Liver (tissue), 9 donors: ENCODE data around the gene DPM3. TPM values are rescaled to one million over a fixed set of nuclear protein-coding genes. Genes with fewer than 3 reads are reported as not detected.

Source experiments
- DNase-seq: peaks from one replicate; pipeline ENCODE4 v3.0.0-alpha.2; 2017; ENCODE audit warnings: low spot score
- H3K27ac ChIP-seq, 2 donors: one replicate each; pipeline ENCODE4 v1.7.0; 2013; ENCODE audit warnings: inconsistent platforms in 2 of 2, low read length in 2 of 2, control low read depth in 1 of 2, low read depth in 1 of 2, mild to moderate bottlenecking in 1 of 2
- H3K27me3 ChIP-seq, 4 donors: one replicate each; pipeline versions ENCODE4 v1.6.1 to v1.7.0; 2013; ENCODE audit warnings: low read length in 3 of 4, inconsistent platforms in 1 of 4, mild to moderate bottlenecking in 1 of 4, moderate library complexity in 1 of 4; ENCODE audit not compliant: control insufficient read depth in 4 of 4, insufficient read depth in 4 of 4
- H3K36me3 ChIP-seq, 4 donors: one replicate each; pipeline versions ENCODE4 v1.6.1 to v1.7.0; 2013; ENCODE audit warnings: low read length in 3 of 4, mild to moderate bottlenecking in 3 of 4, low read depth in 1 of 4, moderate library complexity in 1 of 4; ENCODE audit not compliant: control insufficient read depth in 4 of 4, insufficient read depth in 3 of 4
- H3K4me1 ChIP-seq, 4 donors: one replicate each; pipeline versions ENCODE4 v1.6.1 to v1.7.0; 2013; ENCODE audit warnings: low read length in 3 of 4, mild to moderate bottlenecking in 3 of 4, moderate library complexity in 1 of 4; ENCODE audit not compliant: control insufficient read depth in 4 of 4, insufficient read depth in 4 of 4
- H3K4me3 ChIP-seq, 3 donors: one replicate each; pipeline versions ENCODE4 v1.6.1 to v1.7.0; 2013; ENCODE audit warnings: low read length in 3 of 3, control low read depth in 1 of 3, low read depth in 1 of 3, mild to moderate bottlenecking in 1 of 3
- H3K9ac ChIP-seq, 2 donors: one replicate each; pipeline ENCODE4 v1.7.0; 2013; ENCODE audit warnings: low read length in 2 of 2, mild to moderate bottlenecking in 2 of 2, moderate library complexity in 2 of 2, control low read depth in 1 of 2, low read depth in 1 of 2
- H3K9me3 ChIP-seq, 4 donors: one replicate each; pipeline versions ENCODE4 v1.6.1 to v1.7.0; 2013; ENCODE audit warnings: low read length in 3 of 4; ENCODE audit not compliant: control insufficient read depth in 4 of 4
- EGR1 ChIP-seq, 2 donors: IDR thresholded peaks; 2 replicates each; pipeline ENCODE4 v1.6.1; 2016 to 2018; ENCODE audit warnings: antibody characterized with exemption in 2 of 2, low read depth in 2 of 2
- FOXA1 ChIP-seq: IDR thresholded peaks from 2 replicates; pipeline ENCODE4 v1.6.1; 2016; ENCODE audit warnings: antibody characterized with exemption
- FOXA2 ChIP-seq: IDR thresholded peaks from 2 replicates; pipeline ENCODE4 v1.6.1; 2016; ENCODE audit warnings: antibody characterized with exemption
- GABPA ChIP-seq, 2 donors: IDR thresholded peaks in 1 of 2; conservative IDR thresholded peaks in 1 of 2; 2 replicates each; pipeline ENCODE4 v1.6.1; 2016; ENCODE audit warnings: antibody characterized with exemption in 2 of 2, mild to moderate bottlenecking in 1 of 2, moderate library complexity in 1 of 2
- HNF4A ChIP-seq, 2 donors: conservative IDR thresholded peaks; 2 replicates each; pipeline ENCODE4 v1.6.1; 2016; ENCODE audit warnings: antibody characterized with exemption in 2 of 2, mild to moderate bottlenecking in 2 of 2
- HNF4G ChIP-seq: IDR thresholded peaks from 2 replicates; pipeline ENCODE4 v1.6.1; 2016; ENCODE audit warnings: antibody characterized with exemption
- JUND ChIP-seq, 2 donors: IDR thresholded peaks; 2 replicates each; pipeline ENCODE4 v1.6.1; 2016; ENCODE audit warnings: antibody characterized with exemption in 2 of 2
- NR2F2 ChIP-seq: IDR thresholded peaks from 2 replicates; pipeline ENCODE4 v1.6.1; 2016; ENCODE audit warnings: antibody characterized with exemption
- RAD21 ChIP-seq, 2 donors: IDR thresholded peaks; 2 replicates each; pipeline ENCODE4 v1.6.1; 2016; ENCODE audit warnings: antibody characterized with exemption in 2 of 2, mild to moderate bottlenecking in 2 of 2
- RXRA ChIP-seq, 2 donors: IDR thresholded peaks; 2 replicates each; pipeline ENCODE4 v1.6.1; 2017 to 2018; ENCODE audit warnings: antibody characterized with exemption in 2 of 2, mild to moderate bottlenecking in 1 of 2
- SP1 ChIP-seq: IDR thresholded peaks from 2 replicates; pipeline ENCODE4 v1.6.1; 2018; ENCODE audit warnings: antibody characterized with exemption, mild to moderate bottlenecking
- TAF1 ChIP-seq: conservative IDR thresholded peaks from 2 replicates; pipeline ENCODE4 v1.6.1; 2016; ENCODE audit warnings: antibody characterized with exemption, mild to moderate bottlenecking
- YY1 ChIP-seq: IDR thresholded peaks from 2 replicates; pipeline ENCODE4 v1.6.1; 2016; ENCODE audit warnings: antibody characterized with exemption, mild to moderate bottlenecking
- WGBS: extraction: QIAGEN DNeasy Blood & Tissue Kit; methylation state at CpG from one replicate; pipeline ENCODE4 v1.1.7; 2013; 5-methylcytosine and 5-hydroxymethylcytosine counted together
- polyA plus RNA-seq, 2 donors: library from polyadenylated mRNA; stranded (reverse) in 1 of 2; unstranded in 1 of 2; fragments of 200-250 nt in 1 of 2; fragments of >200 nt in 1 of 2; fragmentation: Nextera tagmentation in 1 of 2; extraction: Ambion mirVana in 1 of 2; gene quantifications; one replicate each; pipeline versions ENCODE4 v1.2.1 to v1.2.3, GENCODE V29; 2013 to 2015
- total RNA-seq, 2 donors: library from RNA; depleted of rRNA; stranded (reverse); fragments of >200 nt; gene quantifications; one replicate each; pipeline ENCODE4 v1.2.3, GENCODE V29; 2014
- TF ChIP-seq, protein P1 (sequence below): IDR thresholded peaks from 2 replicates; pipeline ENCODE4 v1.6.1; 2016; ENCODE audit warnings: antibody characterized with exemption, mild to moderate bottlenecking
- TF ChIP-seq, protein P2 (sequence below): fragments of 150-350 bp; IDR thresholded peaks from 2 replicates; pipeline ENCODE4 v1.5.1; 2017; ENCODE audit warnings: improper control_type of control experiment, low read depth, low read length; ENCODE audit not compliant: missing input control
- TF ChIP-seq, protein P3 (sequence below): IDR thresholded peaks from 2 replicates; pipeline ENCODE4 v1.6.1; 2016; ENCODE audit warnings: antibody characterized with exemption
- TF ChIP-seq, protein P4 (sequence below): IDR thresholded peaks from 2 replicates; pipeline ENCODE4 v1.6.1; 2016; ENCODE audit warnings: antibody characterized with exemption
- TF ChIP-seq, protein P5 (sequence below): IDR thresholded peaks from 2 replicates; pipeline ENCODE4 v1.6.1; 2016; ENCODE audit warnings: antibody characterized with exemption
- donor health status: healthy.
- donor health status: healthy.
- donor health status: healthy.
- donor health status: healthy.
- donor health status: healthy.

Gene DPM3
- total and polyA plus RNA-seq, 4 donors, result 27.3 to 134 (median 69.1) TPM

DNA sequence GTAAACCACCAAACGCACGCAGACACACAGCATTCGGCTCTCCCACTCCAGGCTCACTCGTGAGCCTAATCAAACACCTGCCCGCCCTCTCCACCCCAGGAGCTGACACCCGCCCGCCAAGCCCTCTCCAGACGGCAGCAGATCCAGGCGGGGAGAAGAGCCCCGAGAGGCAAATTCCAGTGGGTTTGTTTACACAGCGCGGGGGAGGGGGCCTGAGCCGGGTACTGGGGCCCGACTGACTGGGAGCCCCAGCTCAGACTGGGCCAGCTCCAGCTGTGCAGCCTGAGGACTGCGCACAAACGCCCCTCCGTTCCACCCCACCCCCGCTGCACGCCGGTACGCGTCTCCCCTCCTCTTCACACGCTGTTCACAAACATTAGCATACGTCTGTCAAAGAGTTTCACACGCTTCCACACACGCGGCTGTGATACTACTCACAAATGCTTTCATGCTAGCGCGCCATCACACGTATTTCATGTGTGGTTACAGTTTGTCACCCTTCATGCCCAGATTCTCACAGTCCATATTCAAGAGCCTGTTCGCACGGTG lies 13.7 kb downstream of the DPM3 start:
- Histone ChIP-seq H3K9ac (peak overlapping the region; percentile 90 to 93), H3K27ac (peak overlapping the region; percentile 99 to 100), H3K4me1 (peaks cover 3 to 31% (median 18%) of the 10 kb centered on the region in 4 donors), H3K27me3 (no peaks in the 10 kb centered on the region), H3K36me3 (peaks cover 0 to 10% (median 9%) of the 10 kb centered on the region in 4 donors), H3K9me3 (no peaks in the 10 kb centered on the region), H3K4me3 (peak overlapping the region; percentile 62 to 93 (median 84))
- no peak for TF ChIP-seq HNF4G
- TF ChIP-seq, protein P1, sequence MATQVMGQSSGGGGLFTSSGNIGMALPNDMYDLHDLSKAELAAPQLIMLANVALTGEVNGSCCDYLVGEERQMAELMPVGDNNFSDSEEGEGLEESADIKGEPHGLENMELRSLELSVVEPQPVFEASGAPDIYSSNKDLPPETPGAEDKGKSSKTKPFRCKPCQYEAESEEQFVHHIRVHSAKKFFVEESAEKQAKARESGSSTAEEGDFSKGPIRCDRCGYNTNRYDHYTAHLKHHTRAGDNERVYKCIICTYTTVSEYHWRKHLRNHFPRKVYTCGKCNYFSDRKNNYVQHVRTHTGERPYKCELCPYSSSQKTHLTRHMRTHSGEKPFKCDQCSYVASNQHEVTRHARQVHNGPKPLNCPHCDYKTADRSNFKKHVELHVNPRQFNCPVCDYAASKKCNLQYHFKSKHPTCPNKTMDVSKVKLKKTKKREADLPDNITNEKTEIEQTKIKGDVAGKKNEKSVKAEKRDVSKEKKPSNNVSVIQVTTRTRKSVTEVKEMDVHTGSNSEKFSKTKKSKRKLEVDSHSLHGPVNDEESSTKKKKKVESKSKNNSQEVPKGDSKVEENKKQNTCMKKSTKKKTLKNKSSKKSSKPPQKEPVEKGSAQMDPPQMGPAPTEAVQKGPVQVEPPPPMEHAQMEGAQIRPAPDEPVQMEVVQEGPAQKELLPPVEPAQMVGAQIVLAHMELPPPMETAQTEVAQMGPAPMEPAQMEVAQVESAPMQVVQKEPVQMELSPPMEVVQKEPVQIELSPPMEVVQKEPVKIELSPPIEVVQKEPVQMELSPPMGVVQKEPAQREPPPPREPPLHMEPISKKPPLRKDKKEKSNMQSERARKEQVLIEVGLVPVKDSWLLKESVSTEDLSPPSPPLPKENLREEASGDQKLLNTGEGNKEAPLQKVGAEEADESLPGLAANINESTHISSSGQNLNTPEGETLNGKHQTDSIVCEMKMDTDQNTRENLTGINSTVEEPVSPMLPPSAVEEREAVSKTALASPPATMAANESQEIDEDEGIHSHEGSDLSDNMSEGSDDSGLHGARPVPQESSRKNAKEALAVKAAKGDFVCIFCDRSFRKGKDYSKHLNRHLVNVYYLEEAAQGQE, result peak; percentile 5
- 2% methylated on average over 32 of the region's 32 CpGs for WGBS
- no peak for DNase-seq

DNA sequence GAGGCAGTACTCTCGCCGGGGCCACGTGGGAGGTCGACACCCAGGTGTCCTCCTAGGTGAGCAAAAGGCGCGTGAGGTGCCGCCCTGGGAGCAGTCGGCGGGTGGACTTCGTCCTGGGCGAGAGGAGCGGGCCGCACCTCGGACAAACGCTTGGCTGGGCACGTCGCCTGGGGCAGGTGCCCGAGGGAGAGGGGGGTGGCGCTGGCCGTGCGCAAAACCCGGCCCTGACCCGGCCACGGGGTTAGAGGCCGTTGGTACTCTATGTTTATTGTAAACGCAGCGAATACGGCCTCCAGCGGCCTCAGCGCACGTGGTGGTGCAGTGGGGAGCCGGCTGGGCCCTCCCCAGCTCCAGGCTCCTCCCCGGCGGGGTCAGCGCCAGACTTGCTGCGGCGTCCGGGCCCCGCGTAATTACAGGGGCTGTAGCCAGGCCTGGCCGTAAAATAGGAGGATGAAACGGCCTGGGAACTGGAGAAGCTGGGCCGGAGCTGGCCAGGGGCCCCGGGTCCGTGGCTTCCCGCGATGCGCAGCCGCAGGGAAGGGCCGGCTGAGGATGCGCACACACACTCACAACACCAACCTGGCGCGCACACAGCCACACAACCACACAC lies 14.3 kb downstream of the DPM3 start:
- Histone ChIP-seq H3K27ac (peak overlapping the region; percentile 99 to 100), H3K9ac (peak overlapping the region; percentile 90 to 96), H3K27me3 (no peaks in the 10 kb centered on the region), H3K4me1 (peaks cover 3 to 25% (median 15%) of the 10 kb centered on the region in 4 donors), H3K9me3 (no peaks in the 10 kb centered on the region), H3K4me3 (peak overlapping the region; percentile 62 to 93 (median 84)), H3K36me3 (peaks cover 0 to 8% (median 3%) of the 10 kb centered on the region in 4 donors)
- no peak for TF ChIP-seq TAF1
- TF ChIP-seq FOXA2, result peak; percentile 58
- peak in 1 of 2 donors; percentile 11 for TF ChIP-seq EGR1 (IDR thresholded peaks at IDR 0.05; ENCODE audit: low read depth in 2 of 2)
- TF ChIP-seq RXRA (IDR thresholded peaks at IDR 0.05), result peak; percentile 94 to 97
- peak in 1 of 2 donors; percentile 35 for TF ChIP-seq GABPA (IDR thresholded peaks at IDR 0.05 in 1 of 2, conservative IDR thresholded peaks at IDR 0.05 in 1 of 2)
- TF ChIP-seq YY1, result peak; percentile 50
- TF ChIP-seq, protein P2, sequence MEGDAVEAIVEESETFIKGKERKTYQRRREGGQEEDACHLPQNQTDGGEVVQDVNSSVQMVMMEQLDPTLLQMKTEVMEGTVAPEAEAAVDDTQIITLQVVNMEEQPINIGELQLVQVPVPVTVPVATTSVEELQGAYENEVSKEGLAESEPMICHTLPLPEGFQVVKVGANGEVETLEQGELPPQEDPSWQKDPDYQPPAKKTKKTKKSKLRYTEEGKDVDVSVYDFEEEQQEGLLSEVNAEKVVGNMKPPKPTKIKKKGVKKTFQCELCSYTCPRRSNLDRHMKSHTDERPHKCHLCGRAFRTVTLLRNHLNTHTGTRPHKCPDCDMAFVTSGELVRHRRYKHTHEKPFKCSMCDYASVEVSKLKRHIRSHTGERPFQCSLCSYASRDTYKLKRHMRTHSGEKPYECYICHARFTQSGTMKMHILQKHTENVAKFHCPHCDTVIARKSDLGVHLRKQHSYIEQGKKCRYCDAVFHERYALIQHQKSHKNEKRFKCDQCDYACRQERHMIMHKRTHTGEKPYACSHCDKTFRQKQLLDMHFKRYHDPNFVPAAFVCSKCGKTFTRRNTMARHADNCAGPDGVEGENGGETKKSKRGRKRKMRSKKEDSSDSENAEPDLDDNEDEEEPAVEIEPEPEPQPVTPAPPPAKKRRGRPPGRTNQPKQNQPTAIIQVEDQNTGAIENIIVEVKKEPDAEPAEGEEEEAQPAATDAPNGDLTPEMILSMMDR, result no peak
- TF ChIP-seq SP1, result peak; percentile 99
- TF ChIP-seq, protein P3, sequence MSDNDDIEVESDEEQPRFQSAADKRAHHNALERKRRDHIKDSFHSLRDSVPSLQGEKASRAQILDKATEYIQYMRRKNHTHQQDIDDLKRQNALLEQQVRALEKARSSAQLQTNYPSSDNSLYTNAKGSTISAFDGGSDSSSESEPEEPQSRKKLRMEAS, result peak; percentile 76
- peak; percentile 94 to 95 for TF ChIP-seq HNF4A (conservative IDR thresholded peaks at IDR 0.05)
- TF ChIP-seq HNF4G, result peak; percentile 94
- TF ChIP-seq RAD21 (IDR thresholded peaks at IDR 0.05), result peak; percentile 24 to 56
- TF ChIP-seq, protein P4, sequence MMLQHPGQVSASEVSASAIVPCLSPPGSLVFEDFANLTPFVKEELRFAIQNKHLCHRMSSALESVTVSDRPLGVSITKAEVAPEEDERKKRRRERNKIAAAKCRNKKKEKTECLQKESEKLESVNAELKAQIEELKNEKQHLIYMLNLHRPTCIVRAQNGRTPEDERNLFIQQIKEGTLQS, result no peak
- TF ChIP-seq NR2F2, result peak; percentile 78
- TF ChIP-seq JUND (IDR thresholded peaks at IDR 0.05), result peak; percentile 73 to 91
- TF ChIP-seq, protein P1, result peak; percentile 80
- TF ChIP-seq FOXA1, result peak; percentile 75
- TF ChIP-seq, protein P5, sequence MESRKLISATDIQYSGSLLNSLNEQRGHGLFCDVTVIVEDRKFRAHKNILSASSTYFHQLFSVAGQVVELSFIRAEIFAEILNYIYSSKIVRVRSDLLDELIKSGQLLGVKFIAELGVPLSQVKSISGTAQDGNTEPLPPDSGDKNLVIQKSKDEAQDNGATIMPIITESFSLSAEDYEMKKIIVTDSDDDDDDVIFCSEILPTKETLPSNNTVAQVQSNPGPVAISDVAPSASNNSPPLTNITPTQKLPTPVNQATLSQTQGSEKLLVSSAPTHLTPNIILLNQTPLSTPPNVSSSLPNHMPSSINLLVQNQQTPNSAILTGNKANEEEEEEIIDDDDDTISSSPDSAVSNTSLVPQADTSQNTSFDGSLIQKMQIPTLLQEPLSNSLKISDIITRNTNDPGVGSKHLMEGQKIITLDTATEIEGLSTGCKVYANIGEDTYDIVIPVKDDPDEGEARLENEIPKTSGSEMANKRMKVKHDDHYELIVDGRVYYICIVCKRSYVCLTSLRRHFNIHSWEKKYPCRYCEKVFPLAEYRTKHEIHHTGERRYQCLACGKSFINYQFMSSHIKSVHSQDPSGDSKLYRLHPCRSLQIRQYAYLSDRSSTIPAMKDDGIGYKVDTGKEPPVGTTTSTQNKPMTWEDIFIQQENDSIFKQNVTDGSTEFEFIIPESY, result peak; percentile 81
- 13% methylated on average over 53 of the region's 53 CpGs for WGBS
- peak; percentile 76 for DNase-seq
